ENCODE results near the gene HEY2. TPM values are rescaled to one million over a fixed set of nuclear protein-coding genes. Genes with fewer than 3 reads are reported as not detected.

The HEY2 gene
- total RNA-seq, 1 experiment from 2014 or later = not detected

GRCh38 chr6:125753218-125753936 is 3.9 kb downstream of the HEY2 start:
- H3K9me3 ChIP-seq (ENCODE audit: low read length) = no peaks in the 10 kb centered on the region
- peak; percentile 61 for TF ChIP-seq CTCF (conservative IDR thresholded peaks at IDR 0.05; ENCODE audit: low read depth, low read length)
- TF ChIP-seq EZH2phosphoT487 (IDR thresholded peaks at IDR 0.05; ENCODE audit: borderline replicate concordance, low read length) = no peak
- H3K79me2 ChIP-seq (ENCODE audit: low read length) = no peaks in the 10 kb centered on the region
- CTCF ChIA-PET = interaction anchor here (0.6 to 1.4 kb wide), 5 partner anchors 206 to 896 kb away, joined by 3 to 15 read pairs (median 3); no protein-coding TSS in a partner anchor
- intact Hi-C loops (cut with micrococcal nuclease) = loop anchor here (1.0 kb wide), 2 partner anchors 439 to 600 kb away; partner anchors contain the start of gene TPD52L1
- no peak for ATAC-seq
- POLR2A ChIA-PET (ENCODE audit: unreplicated experiment) = interaction anchor here (0.8 kb wide), 1 partner anchor 551 kb away, joined by 13 read pairs; no protein-coding TSS in a partner anchor
- no peaks in the 10 kb centered on the region for H3K9me2 ChIP-seq (replicated peaks; ENCODE audit: low read length)
- no peak overlapping the region for H2AFZ ChIP-seq (ENCODE audit: low read length)
- peaks cover 13% of the 10 kb centered on the region for H3K4me1 ChIP-seq (ENCODE audit: insufficient read depth, low read length)
- H3K4me2 ChIP-seq (ENCODE audit: low read length) = no peak overlapping the region
- H3F3A ChIP-seq (ENCODE audit: low read length, unreplicated experiment) = no peaks in the 10 kb centered on the region
- peak; percentile 46 for DNase-seq
- H3K9ac ChIP-seq (ENCODE audit: low read length) = no peak overlapping the region
- no peaks in the 10 kb centered on the region for H4K20me1 ChIP-seq (ENCODE audit: low read length)
- H3K36me3 ChIP-seq (ENCODE audit: low read depth, low read length) = no peaks in the 10 kb centered on the region
- BruUV-seq (replicated peaks) = no TSS peak
- H3K27ac ChIP-seq (ENCODE audit: low read length) = no peak overlapping the region
- peaks cover 73% of the 10 kb centered on the region for H3K27me3 ChIP-seq (ENCODE audit: low read length)
- H3K4me3 ChIP-seq (ENCODE audit: low read length) = no peak overlapping the region

GRCh38 chr6:125753937-125754259 is 4.5 kb downstream of the HEY2 start:
- POLR2A ChIA-PET (ENCODE audit: unreplicated experiment) = no interaction called here
- ATAC-seq (no peak), DNase-seq (no peak)
- BruUV-seq (replicated peaks) = no TSS peak
- CTCF ChIA-PET = interaction anchor here (0.6 to 1.4 kb wide), 3 partner anchors 442 to 896 kb away, joined by 3 to 11 read pairs (median 3); no protein-coding TSS in a partner anchor
- H3K9ac ChIP-seq (ENCODE audit: low read length) = no peak overlapping the region
- no peak overlapping the region for H3K4me3 ChIP-seq (ENCODE audit: low read length)
- no peaks in the 10 kb centered on the region for H3K36me3 ChIP-seq (ENCODE audit: low read depth, low read length)
- peaks cover 72% of the 10 kb centered on the region for H3K27me3 ChIP-seq (ENCODE audit: low read length)
- H3K9me2 ChIP-seq (replicated peaks; ENCODE audit: low read length) = no peaks in the 10 kb centered on the region
- no peak overlapping the region for H3K4me2 ChIP-seq (ENCODE audit: low read length)
- no peaks in the 10 kb centered on the region for H3K9me3 ChIP-seq (ENCODE audit: low read length)
- intact Hi-C loops (cut with micrococcal nuclease) = loop anchor here (1.0 kb wide), 2 partner anchors 440 to 601 kb away; partner anchors contain the start of gene TPD52L1
- H3K27ac ChIP-seq (ENCODE audit: low read length) = no peak overlapping the region
- no peaks in the 10 kb centered on the region for H4K20me1 ChIP-seq (ENCODE audit: low read length)
- TF ChIP-seq EZH2phosphoT487 (IDR thresholded peaks at IDR 0.05; ENCODE audit: borderline replicate concordance, low read length) = no peak
- no peak for TF ChIP-seq CTCF (conservative IDR thresholded peaks at IDR 0.05; ENCODE audit: low read depth, low read length)
- no peak for TF ChIP-seq EZH2 (IDR thresholded peaks at IDR 0.05; ENCODE audit: low read length, unreplicated experiment)
- H3F3A ChIP-seq (ENCODE audit: low read length, unreplicated experiment) = no peaks in the 10 kb centered on the region
- no peak overlapping the region for H2AFZ ChIP-seq (ENCODE audit: low read length)
- H3K79me2 ChIP-seq (ENCODE audit: low read length) = no peaks in the 10 kb centered on the region
- H3K4me1 ChIP-seq (ENCODE audit: insufficient read depth, low read length) = peaks cover 8% of the 10 kb centered on the region

- BruUV-seq (replicated peaks) = no TSS peak
- H3K4me3 ChIP-seq (ENCODE audit: low read length) = no peak overlapping the region
- H3K79me2 ChIP-seq (ENCODE audit: low read length) = no peaks in the 10 kb centered on the region
- no peak overlapping the region for H3K9ac ChIP-seq (ENCODE audit: low read length)
- H4K20me1 ChIP-seq (ENCODE audit: low read length) = no peaks in the 10 kb centered on the region
- ChIA-PET CTCF (no interaction called here), POLR2A (ENCODE audit: unreplicated experiment) (no interaction called here)
- H3K36me3 ChIP-seq (ENCODE audit: low read depth, low read length) = no peaks in the 10 kb centered on the region
- H3F3A ChIP-seq (ENCODE audit: low read length, unreplicated experiment) = no peaks in the 10 kb centered on the region
- H3K27ac ChIP-seq (ENCODE audit: low read length) = no peak overlapping the region
- no peaks in the 10 kb centered on the region for H3K9me3 ChIP-seq (ENCODE audit: low read length)
- DNase-seq (no peak), ATAC-seq (no peak)
- peaks cover 73% of the 10 kb centered on the region for H3K27me3 ChIP-seq (ENCODE audit: low read length)
- H3K4me2 ChIP-seq (ENCODE audit: low read length) = no peak overlapping the region
- H2AFZ ChIP-seq (ENCODE audit: low read length) = no peak overlapping the region
- intact Hi-C loops (cut with micrococcal nuclease) = no loop called here
- no peaks in the 10 kb centered on the region for H3K9me2 ChIP-seq (replicated peaks; ENCODE audit: low read length)
- H3K4me1 ChIP-seq (ENCODE audit: insufficient read depth, low read length) = peaks cover 5% of the 10 kb centered on the region; the same call in 1 of the 2 replicates
- TF ChIP-seq CTCF (conservative IDR thresholded peaks at IDR 0.05; ENCODE audit: low read depth, low read length) (no peak), EZH2 (IDR thresholded peaks at IDR 0.05; ENCODE audit: low read length, unreplicated experiment) (no peak), EZH2phosphoT487 (IDR thresholded peaks at IDR 0.05; ENCODE audit: borderline replicate concordance, low read length) (no peak)
These were observed 5.1 kb downstream of the HEY2 start for GRCh38 chr6:125754566-125754965.

Measured in PC-3 (cell line).